HTERT RPE-1 (cell line): ENCODE data around the gene CDCP2.

Source experiments
- in situ Hi-C: fragments of 300-500 bp; cut with MboI; formaldehyde crosslinking; loops from 4 replicates; pipeline ENCODE4 v1.14.3; 2020; ENCODE audit warnings: low sequenced_read_pairs

The CDCP2 gene

GRCh38 chr1:54137534-54138061 lies 15.2 kb downstream of the CDCP2 start:
- in situ Hi-C loops, result no loop called here

- in situ Hi-C loops, result no loop called here
These were observed 15.8 kb downstream of the CDCP2 start for GRCh38 chr1:54136963-54137533.

DNA sequence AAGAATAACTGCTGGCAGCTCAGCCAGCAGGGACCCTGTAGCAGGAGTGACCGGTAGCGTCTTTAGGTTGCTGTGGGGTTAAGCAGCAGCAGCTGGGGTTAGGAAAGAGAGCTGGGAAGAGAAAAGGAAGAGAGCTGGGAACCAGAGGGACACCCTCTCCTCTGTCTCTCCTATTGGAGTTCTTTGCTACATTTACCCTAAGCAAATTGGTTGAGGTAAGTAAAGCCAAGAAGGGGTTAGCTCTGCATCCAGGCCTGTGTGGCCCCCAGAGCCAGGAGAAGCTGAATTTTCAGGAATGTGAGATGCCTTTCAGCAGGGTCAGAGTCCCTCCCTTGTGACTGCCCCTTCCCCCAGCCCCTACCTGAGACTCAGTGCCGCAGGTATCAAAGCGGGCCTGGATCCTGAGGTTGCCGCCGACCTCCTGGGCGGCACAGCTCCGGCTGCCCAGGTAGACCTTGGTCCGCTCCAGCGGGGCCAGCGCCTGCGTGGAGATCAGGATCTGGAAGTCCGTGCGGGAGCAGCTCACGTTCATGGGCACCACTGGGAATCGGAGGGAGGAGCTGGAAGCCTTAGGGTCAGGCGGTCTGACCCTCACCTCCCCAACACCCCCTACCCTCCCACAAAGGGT lies 16.4 kb downstream of the CDCP2 start:
- in situ Hi-C loops, result no loop called here

DNA sequence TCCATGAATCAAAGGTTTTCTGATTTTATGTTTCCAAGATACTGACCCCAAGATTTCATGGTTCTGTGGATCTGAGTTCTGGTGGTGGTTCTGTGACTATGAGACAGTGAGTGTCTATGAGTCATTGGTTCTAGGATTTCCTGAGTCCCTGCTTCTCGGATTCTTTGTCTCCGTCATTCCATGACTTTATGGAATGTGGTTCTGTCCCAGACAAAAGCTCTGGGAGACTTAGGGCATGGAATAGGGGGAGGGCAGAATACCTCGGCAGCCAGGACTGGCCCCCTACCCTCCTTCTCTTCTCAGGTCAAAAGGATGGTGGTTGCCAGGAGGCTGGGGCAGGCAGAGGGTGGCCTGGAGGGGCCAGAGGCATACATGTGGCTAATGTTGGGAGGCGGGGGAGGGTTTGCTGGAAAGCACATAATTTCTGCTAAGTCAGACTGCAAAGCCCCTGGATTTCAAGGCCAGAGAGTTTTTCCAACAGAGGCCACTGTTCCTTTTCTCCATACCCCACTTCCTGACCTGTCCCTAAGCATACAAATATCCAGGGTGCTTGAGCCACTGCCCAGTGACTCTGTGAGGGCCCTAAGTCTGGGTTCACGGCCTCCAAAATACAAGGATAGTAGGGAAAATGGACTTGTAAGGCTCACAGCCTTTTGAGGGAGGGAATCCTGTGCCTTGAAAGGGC lies 17.2 kb downstream of the CDCP2 start:
- in situ Hi-C loops, result no loop called here

GRCh38 chr1:54134295-54134694 lies 18.5 kb downstream of the CDCP2 start:
- in situ Hi-C loops, result no loop called here

- in situ Hi-C loops, result no loop called here
These were observed 20.3 kb downstream of the CDCP2 start for GRCh38 chr1:54132495-54132894.

DNA sequence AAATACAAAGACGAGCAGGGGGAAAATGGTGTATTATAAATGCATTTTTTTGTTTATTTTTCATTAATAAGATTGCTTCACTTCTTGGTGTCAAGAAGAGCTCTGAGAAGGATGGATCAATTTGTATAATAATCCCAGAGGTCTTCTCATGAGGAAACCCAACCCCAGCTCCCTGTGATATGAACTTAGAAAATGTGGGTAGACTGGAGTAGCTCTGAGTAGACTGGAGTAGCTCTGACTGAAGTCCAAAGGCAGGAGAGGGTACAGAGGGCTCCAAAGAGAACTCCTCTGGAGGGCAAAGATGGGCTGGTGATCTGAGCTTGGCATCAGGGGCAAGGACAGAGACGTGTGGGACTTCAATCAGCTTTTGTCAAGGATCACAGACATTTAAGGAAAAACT lies 21.4 kb downstream of the CDCP2 start:
- in situ Hi-C loops, result no loop called here

GRCh38 chr1:54129858-54130257 lies 22.9 kb downstream of the CDCP2 start:
- in situ Hi-C loops, result no loop called here

DNA sequence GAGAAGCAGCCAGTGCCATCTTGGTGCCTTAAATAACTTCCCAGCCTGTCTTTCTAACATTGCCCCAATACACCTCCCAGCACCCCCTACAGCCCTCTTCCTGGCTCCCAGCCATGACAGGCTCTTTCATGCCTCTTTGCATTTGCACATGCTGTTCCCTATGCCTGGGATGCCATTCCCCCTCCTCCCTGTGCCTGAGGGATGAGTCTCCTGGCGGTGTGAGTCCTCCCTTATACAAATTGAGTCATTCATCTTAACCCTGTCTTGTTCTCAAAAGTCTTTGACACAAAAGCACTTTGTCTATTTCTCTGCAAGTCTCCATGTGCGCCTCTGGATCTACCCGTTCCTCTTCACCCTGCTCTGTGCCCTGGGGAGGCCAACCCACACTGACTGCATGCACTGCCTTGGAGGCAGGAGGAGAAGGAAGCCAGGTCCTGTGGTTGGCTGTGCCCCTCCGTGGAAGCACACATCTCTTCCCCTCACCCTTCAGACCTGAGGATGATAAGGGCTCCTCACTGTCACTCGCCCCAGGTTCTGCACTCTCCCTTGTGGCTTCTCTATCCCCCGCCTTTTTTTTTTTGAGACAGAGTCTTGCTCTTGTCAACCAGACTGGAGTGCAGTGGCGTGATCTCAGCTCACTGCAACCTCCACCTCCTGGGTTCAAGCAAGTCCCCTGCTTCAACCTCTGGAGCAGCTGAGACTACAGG lies 25.1 kb downstream of the CDCP2 start:
- in situ Hi-C loops, result no loop called here

DNA sequence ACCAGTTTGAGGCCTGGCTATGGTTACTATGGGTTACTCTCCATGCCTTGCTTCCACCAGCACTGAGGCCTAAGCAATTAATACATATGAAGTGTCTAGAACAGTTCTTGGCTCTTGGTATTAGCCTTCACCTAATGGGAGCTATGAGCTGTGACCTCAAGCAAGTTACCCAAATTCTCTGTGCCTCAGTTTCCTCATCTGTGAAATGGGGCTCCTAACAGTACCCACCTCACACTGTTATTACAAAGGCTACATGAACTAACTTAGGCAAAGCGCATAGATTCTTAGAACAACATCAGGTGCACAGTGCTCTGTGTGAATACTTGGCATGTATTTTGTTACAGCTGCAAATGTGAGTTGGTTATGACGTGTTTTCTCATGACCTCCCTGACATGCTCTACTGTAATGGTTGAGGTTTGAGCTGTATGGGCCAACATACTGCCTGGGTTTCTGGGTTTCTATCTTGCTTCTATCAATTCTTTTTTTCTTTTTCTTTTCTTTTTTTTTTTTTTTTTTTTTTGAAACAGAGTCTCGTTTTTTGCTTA lies 26.5 kb downstream of the CDCP2 start:
- in situ Hi-C loops, result no loop called here

GRCh38 chr1:54125386-54126070 lies 27.3 kb downstream of the CDCP2 start:
- in situ Hi-C loops, result no loop called here

DNA sequence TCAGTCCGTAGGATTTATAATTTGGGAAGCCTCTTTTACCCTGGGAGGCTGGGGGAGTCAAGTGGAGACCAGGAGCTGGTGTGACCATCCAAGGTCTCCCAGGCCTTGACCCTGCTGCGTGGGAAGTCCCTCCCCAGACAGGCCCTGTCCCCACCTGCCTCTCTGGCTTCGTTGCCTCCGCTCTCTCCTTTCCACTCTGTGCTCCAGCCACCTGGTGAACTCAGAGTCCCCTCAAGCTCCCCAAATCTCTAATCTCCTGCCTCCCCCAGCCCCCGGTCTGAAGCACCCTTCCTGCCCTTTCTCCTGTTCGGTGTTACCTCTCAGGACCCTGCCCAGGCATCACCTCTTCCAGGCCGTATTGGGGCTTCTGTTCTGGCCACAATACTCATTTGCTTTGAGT lies 27.9 kb downstream of the CDCP2 start:
- in situ Hi-C loops, result no loop called here

- in situ Hi-C loops, result no loop called here
These were observed 28.3 kb downstream of the CDCP2 start for GRCh38 chr1:54124472-54124871.

DNA sequence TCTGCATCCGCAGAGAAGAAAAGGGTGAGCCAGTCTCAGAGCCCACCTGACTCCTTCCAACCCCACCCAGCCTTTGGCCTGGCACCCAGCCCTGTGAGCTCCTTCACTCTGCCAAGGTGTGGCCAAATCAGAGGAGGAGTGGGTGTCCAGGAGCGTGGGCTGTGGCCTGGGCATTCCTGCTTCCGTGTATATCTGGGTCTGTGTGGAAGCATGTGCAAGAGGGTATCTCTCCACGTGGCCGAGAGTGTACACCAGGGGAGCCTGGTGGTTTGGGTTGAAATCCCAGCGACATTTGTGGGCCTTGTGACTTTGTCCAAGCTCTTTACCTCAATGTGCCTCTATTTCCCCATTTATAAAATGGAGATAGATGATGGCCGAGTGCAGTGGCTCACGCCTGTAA lies 29.8 kb downstream of the CDCP2 start:
- in situ Hi-C loops, result no loop called here

- in situ Hi-C loops, result no loop called here
These were observed 30.6 kb downstream of the CDCP2 start for GRCh38 chr1:54122135-54122751.

- in situ Hi-C loops, result no loop called here
These were observed 31.2 kb downstream of the CDCP2 start for GRCh38 chr1:54121482-54122134.

GRCh38 chr1:54120698-54121481 lies 31.9 kb downstream of the CDCP2 start:
- in situ Hi-C loops, result no loop called here

- in situ Hi-C loops, result no loop called here
These were observed 32.6 kb downstream of the CDCP2 start for GRCh38 chr1:54120018-54120697.
